ENCODE data around the gene LTBP1. TPM values are rescaled to one million over a fixed set of nuclear protein-coding genes. Genes with fewer than 3 reads are reported as not detected.

Gene LTBP1
- polyA plus RNA-seq, 2 of the 4 experiments (the other 2 are of a cell fraction): 23.8 to 30.4 TPM

- no peak overlapping the region for H3K4me3 ChIP-seq
- TF ChIP-seq KDM5A (IDR thresholded peaks at IDR 0.05): no peak
- no peak for TF ChIP-seq RCOR1 (IDR thresholded peaks at IDR 0.05; ENCODE audit: low read depth, low read length)
- TF ChIP-seq FOSL2 (IDR thresholded peaks at IDR 0.05): no peak
- TF ChIP-seq FOSL2 (CRISPR knock-in tag; IDR thresholded peaks at IDR 0.05): no peak
- TF ChIP-seq E2F6 (IDR thresholded peaks at IDR 0.05; ENCODE audit: borderline replicate concordance, low read depth): no peak
- TF ChIP-seq CTCF (IDR thresholded peaks at IDR 0.05): peak; percentile 23; the same call in 1 of the 3 replicates
- TF ChIP-seq RNF2 (IDR thresholded peaks at IDR 0.05; ENCODE audit: borderline replicate concordance, low read depth): no peak
- no peak for TF ChIP-seq EHF (CRISPR knock-in tag; IDR thresholded peaks at IDR 0.05)
- no peak for TF ChIP-seq REST (IDR thresholded peaks at IDR 0.05)
- TF ChIP-seq SMC3 (IDR thresholded peaks at IDR 0.05): peak; percentile 52; the same call in 1 of the 3 replicates
- no peak for TF ChIP-seq ZC3H11A (IDR thresholded peaks at IDR 0.05)
- no peak for TF ChIP-seq HDAC2 (IDR thresholded peaks at IDR 0.05)
- TF ChIP-seq HES2 (IDR thresholded peaks at IDR 0.05): no peak
- no peak for TF ChIP-seq HMGXB4 (CRISPR knock-in tag; IDR thresholded peaks at IDR 0.05; ENCODE audit: borderline replicate concordance)
- no peak for TF ChIP-seq EP300 (IDR thresholded peaks at IDR 0.05)
- no peak for TF ChIP-seq ZFP36 (IDR thresholded peaks at IDR 0.05; ENCODE audit: borderline replicate concordance, partially characterized antibody)
- TF ChIP-seq, protein P1, sequence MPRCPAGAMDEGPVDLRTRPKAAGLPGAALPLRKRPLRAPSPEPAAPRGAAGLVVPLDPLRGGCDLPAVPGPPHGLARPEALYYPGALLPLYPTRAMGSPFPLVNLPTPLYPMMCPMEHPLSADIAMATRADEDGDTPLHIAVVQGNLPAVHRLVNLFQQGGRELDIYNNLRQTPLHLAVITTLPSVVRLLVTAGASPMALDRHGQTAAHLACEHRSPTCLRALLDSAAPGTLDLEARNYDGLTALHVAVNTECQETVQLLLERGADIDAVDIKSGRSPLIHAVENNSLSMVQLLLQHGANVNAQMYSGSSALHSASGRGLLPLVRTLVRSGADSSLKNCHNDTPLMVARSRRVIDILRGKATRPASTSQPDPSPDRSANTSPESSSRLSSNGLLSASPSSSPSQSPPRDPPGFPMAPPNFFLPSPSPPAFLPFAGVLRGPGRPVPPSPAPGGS (IDR thresholded peaks at IDR 0.05): no peak
- TF ChIP-seq, protein P2, sequence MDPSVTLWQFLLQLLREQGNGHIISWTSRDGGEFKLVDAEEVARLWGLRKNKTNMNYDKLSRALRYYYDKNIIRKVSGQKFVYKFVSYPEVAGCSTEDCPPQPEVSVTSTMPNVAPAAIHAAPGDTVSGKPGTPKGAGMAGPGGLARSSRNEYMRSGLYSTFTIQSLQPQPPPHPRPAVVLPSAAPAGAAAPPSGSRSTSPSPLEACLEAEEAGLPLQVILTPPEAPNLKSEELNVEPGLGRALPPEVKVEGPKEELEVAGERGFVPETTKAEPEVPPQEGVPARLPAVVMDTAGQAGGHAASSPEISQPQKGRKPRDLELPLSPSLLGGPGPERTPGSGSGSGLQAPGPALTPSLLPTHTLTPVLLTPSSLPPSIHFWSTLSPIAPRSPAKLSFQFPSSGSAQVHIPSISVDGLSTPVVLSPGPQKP (IDR thresholded peaks at IDR 0.05; ENCODE audit: low read depth, low read length): no peak
- no peak for TF ChIP-seq CBX2 (IDR thresholded peaks at IDR 0.05; ENCODE audit: borderline replicate concordance, low read depth)
- no peak for TF ChIP-seq FOXS1 (CRISPR knock-in tag; IDR thresholded peaks at IDR 0.05)
- peak; percentile 34 to 60 for TF ChIP-seq RAD21 (conservative IDR thresholded peaks at IDR 0.05 in 1 of 2, IDR thresholded peaks at IDR 0.05 in 1 of 2)
- no peak for TF ChIP-seq RARB (CRISPR knock-in tag; IDR thresholded peaks at IDR 0.05)
- TF ChIP-seq HOXB5 (CRISPR knock-in tag; IDR thresholded peaks at IDR 0.05): no peak
- TF ChIP-seq ZSCAN20 (CRISPR knock-in tag; IDR thresholded peaks at IDR 0.05): no peak
- FAIRE-seq: no peak
- CTCF ChIA-PET: interaction anchor here (1.1 to 1.7 kb wide), 6 partner anchors 11 to 313 kb away, joined by 3 to 11 read pairs (median 6); no protein-coding TSS in a partner anchor
- peaks cover 13% of the 10 kb centered on the region for H3K4me1 ChIP-seq
- POLR2A ChIA-PET: no interaction called here
- peak in 1 of 2 experiments; percentile 25 for DNase-seq (ENCODE audit: low read depth in 1 of 2, low spot score in 1 of 2)
- peak overlapping the region in 1 of 2 experiments; percentile 2; a peak in 1 of 6 replicates for H3K27ac ChIP-seq
- H3K4me2 ChIP-seq: no peak overlapping the region
- 81% methylated on average over 9 of the region's 9 CpGs for WGBS (ENCODE audit: missing lambda C conversion rate)
- no peaks in the 10 kb centered on the region for H3K9me3 ChIP-seq
- no peak for ATAC-seq
Observed at GRCh38 chr2:33086400-33087015, 139.8 kb downstream of the LTBP1 start.
